ENCODE results near the gene POLR2L. TPM values are rescaled to one million over a fixed set of nuclear protein-coding genes. Genes with fewer than 3 reads are reported as not detected.

Gene POLR2L
- polyA plus RNA-seq, 3 donors = 106 to 132 (median 125) TPM

GRCh38 chr11:872799-873198, 30.5 kb upstream of the POLR2L start:
- DNase-seq = no peak

- no peak for DNase-seq
Observed at GRCh38 chr11:871472-871871, 29.1 kb upstream of the POLR2L start.

GRCh38 chr11:870418-870817, 28.1 kb upstream of the POLR2L start:
- DNase-seq = no peak

GRCh38 chr11:870127-870413, 27.7 kb upstream of the POLR2L start:
- DNase-seq = no peak

- DNase-seq = no peak
Observed at GRCh38 chr11:869399-870126, 27.2 kb upstream of the POLR2L start.

- DNase-seq = no peak
Observed at GRCh38 chr11:868802-869201, 26.5 kb upstream of the POLR2L start.

GRCh38 chr11:868394-868793, 26.1 kb upstream of the POLR2L start:
- no peak for DNase-seq

- no peak for DNase-seq
Observed at GRCh38 chr11:867856-868358, 25.6 kb upstream of the POLR2L start.

GRCh38 chr11:866481-866880, 24.2 kb upstream of the POLR2L start:
- no peak for DNase-seq

GRCh38 chr11:865462-866430, 23.4 kb upstream of the POLR2L start:
- DNase-seq = no peak

GRCh38 chr11:864898-865297, 22.6 kb upstream of the POLR2L start:
- DNase-seq = no peak

- no peak for DNase-seq
Observed at GRCh38 chr11:863910-864827, 21.8 kb upstream of the POLR2L start.

- DNase-seq = peak; percentile 55
Observed at GRCh38 chr11:863023-863909, 20.9 kb upstream of the POLR2L start.

GRCh38 chr11:862696-863022, 20.3 kb upstream of the POLR2L start:
- no peak for DNase-seq

GRCh38 chr11:862081-862661, 19.8 kb upstream of the POLR2L start:
- no peak for DNase-seq

GRCh38 chr11:861105-861479, 18.8 kb upstream of the POLR2L start:
- DNase-seq = no peak

- DNase-seq = no peak
Observed at GRCh38 chr11:860234-861104, 18.1 kb upstream of the POLR2L start.

GRCh38 chr11:859394-860131, 17.2 kb upstream of the POLR2L start:
- peak; percentile 69 for DNase-seq

GRCh38 chr11:858762-859339, 16.5 kb upstream of the POLR2L start:
- no peak for DNase-seq

Data from renal pelvis (tissue), 4 donors.